PFSK-1 (cell line): Measurements from ENCODE around the gene FRMD4B.
A peak's percentile ranks its signal among the peaks of the same experiment; 100 is the strongest.

ENCODE experiments used
- FOXP2 ChIP-seq: optimal IDR thresholded peaks from 2 replicates; pipeline ENCODE3; 2011; ENCODE audit warnings: borderline replicate concordance, control low read depth, inconsistent platforms; ENCODE audit not compliant: insufficient read depth; ENCODE audit errors: extremely low read length, extremely low read depth
- POLR2AphosphoS5 ChIP-seq: IDR thresholded peaks from 2 replicates; pipeline ENCODE4 v1.6.1; 2012; ENCODE audit warnings: low read depth, mild to moderate bottlenecking, control low read depth, low read length, moderate library complexity
- SIN3A ChIP-seq: IDR thresholded peaks from 2 replicates; pipeline ENCODE4 v1.6.1; 2012; ENCODE audit warnings: mild to moderate bottlenecking, low read length, moderate library complexity, borderline replicate concordance; ENCODE audit not compliant: insufficient read depth
- TAF1 ChIP-seq: IDR thresholded peaks from 2 replicates; pipeline ENCODE4 v1.6.1; 2012; ENCODE audit warnings: low read length, control low read depth, borderline replicate concordance; ENCODE audit not compliant: insufficient read depth
- TF ChIP-seq, protein P1 (sequence below), 2 experiments: IDR thresholded peaks; 2 replicates each; pipeline versions ENCODE4 v1.6.1 to v1.8.0; 2011 to 2012; ENCODE audit warnings: low read depth in 2 of 2, low read length in 2 of 2, control low read depth in 1 of 2, inconsistent platforms in 1 of 2, mild to moderate bottlenecking in 1 of 2, moderate library complexity in 1 of 2; ENCODE audit not compliant: insufficient read depth in 1 of 2

Gene FRMD4B

DNA sequence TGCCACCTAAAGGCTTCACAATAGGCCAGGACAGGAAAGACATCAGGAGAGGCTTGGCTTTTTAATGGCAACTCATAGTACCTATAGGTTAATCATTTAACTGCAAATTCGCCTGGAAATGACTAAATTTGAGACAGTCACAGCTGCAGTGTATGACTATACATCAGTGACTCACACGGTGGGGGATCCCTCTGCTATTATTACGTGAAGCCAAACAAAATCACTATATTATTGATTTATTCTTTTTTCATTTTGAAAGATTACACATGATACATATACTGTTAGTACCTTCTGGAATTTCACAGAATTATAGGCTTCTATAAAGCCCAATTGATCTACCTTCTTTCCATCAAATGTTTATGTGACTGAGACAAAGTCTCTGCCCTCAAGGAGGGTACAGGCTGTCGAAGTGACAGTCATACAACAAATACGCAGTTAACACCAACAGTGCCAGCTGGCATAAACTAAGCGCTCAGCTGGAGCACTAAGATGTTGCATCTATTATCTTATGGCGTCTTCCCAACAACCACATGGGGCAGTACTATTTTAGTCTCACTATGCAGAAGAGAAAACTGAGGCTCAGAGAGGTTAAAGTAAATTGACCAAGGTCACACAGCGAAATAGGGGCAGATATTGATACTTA lies 181.5 kb downstream of the FRMD4B start:
- TF ChIP-seq, protein P1, sequence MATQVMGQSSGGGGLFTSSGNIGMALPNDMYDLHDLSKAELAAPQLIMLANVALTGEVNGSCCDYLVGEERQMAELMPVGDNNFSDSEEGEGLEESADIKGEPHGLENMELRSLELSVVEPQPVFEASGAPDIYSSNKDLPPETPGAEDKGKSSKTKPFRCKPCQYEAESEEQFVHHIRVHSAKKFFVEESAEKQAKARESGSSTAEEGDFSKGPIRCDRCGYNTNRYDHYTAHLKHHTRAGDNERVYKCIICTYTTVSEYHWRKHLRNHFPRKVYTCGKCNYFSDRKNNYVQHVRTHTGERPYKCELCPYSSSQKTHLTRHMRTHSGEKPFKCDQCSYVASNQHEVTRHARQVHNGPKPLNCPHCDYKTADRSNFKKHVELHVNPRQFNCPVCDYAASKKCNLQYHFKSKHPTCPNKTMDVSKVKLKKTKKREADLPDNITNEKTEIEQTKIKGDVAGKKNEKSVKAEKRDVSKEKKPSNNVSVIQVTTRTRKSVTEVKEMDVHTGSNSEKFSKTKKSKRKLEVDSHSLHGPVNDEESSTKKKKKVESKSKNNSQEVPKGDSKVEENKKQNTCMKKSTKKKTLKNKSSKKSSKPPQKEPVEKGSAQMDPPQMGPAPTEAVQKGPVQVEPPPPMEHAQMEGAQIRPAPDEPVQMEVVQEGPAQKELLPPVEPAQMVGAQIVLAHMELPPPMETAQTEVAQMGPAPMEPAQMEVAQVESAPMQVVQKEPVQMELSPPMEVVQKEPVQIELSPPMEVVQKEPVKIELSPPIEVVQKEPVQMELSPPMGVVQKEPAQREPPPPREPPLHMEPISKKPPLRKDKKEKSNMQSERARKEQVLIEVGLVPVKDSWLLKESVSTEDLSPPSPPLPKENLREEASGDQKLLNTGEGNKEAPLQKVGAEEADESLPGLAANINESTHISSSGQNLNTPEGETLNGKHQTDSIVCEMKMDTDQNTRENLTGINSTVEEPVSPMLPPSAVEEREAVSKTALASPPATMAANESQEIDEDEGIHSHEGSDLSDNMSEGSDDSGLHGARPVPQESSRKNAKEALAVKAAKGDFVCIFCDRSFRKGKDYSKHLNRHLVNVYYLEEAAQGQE (IDR thresholded peaks at IDR 0.05; ENCODE audit: insufficient read depth in 1 of 2, low read depth in 2 of 2, low read length in 2 of 2): no peak
- TF ChIP-seq SIN3A: no peak
- TF ChIP-seq TAF1: no peak
- no peak for TF ChIP-seq POLR2AphosphoS5
- no peak for TF ChIP-seq FOXP2

DNA sequence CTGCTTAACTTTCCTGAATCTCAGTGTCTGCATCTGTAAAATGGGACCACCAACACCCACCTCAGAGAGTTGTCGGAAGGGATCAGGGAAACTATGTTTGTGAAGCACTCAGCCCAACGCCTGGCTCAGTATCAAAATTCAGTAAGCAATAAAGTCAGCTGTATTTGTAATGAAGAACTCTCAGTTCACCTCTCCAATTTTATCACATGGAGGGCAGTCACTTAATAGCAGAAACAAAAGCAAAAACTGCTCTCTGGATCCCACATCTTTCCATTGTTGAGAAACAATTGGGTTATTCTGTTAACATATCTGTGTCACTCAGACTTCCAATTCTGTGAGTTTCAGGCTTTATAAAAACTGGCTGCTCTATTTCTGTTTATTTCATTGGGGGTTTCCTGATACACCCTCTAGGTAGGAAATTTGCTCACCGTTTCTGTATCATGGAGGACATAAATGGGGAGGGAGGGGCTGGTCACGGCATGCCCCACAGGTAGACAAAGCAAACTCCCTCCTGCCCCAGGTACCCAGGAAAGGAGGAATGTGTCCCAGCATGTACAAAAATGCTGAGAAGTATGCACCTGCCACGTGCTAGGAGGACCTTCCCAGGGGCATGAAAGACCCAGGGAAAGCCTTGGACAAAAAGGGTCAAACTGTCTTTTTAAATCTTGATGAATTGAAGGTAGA lies 182.1 kb downstream of the FRMD4B start:
- TF ChIP-seq, protein P1 (IDR thresholded peaks at IDR 0.05; ENCODE audit: insufficient read depth in 1 of 2, low read depth in 2 of 2, low read length in 2 of 2): no peak
- TF ChIP-seq POLR2AphosphoS5: no peak
- no peak for TF ChIP-seq TAF1
- no peak for TF ChIP-seq FOXP2
- no peak for TF ChIP-seq SIN3A

DNA sequence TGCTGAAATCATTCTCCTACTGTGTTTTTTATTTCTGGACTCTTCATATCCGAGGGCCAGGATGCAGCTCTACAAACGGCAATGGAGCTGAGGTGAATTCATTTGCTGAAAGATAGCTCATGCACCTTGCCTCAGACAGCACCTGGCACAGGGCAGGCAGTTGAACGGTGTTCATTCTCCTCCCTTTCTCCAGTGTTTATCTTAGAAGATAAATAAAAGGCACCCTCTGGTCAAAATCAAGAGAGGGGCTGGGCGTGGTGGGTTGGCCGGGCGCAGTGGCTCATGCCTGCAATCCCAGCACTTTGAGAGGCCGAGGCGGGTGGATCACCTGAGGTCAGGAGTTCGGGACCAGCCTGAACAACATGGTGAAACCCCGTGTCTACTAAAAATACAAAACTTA lies 184.2 kb downstream of the FRMD4B start:
- TF ChIP-seq FOXP2: no peak
- no peak for TF ChIP-seq TAF1
- TF ChIP-seq SIN3A: no peak
- TF ChIP-seq POLR2AphosphoS5: no peak
- TF ChIP-seq, protein P1 (IDR thresholded peaks at IDR 0.05; ENCODE audit: insufficient read depth in 1 of 2, low read depth in 2 of 2, low read length in 2 of 2): no peak

DNA sequence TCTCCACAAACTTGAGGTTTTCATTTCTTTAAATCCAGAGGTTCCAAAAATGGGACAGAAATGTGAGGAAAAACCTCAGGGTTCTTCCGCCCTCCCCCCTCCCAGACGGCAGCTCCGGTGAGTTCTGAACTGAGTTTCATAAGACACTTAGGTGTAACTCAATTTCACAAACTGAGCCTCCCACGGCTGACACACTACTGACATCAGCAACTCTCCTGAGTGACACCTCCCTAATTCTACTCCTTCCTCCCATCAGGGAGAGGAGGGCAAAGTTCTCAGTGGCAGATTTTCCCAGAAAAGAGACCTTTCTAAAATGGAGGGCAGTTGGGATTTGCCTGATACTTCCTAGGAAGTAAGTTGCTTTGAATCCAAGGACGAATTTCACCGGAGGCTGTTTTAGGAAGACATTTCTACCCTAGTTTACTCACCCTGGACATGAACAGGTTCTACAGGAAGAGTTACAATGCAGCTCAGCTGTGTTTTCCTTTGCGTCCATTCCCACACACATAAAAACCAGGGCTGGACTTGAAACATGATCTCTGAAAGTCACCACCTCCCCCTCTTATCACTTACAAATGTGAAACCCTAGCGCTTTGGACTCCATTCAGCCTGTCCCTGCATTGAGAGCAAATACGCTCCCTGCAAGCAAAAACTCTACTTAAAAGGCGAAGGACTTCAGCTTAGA lies 185.4 kb downstream of the FRMD4B start:
- TF ChIP-seq, protein P1 (IDR thresholded peaks at IDR 0.05; ENCODE audit: insufficient read depth in 1 of 2, low read depth in 2 of 2, low read length in 2 of 2): no peak
- TF ChIP-seq FOXP2: no peak
- peak; percentile 61; the same call in 1 of the 2 replicates for TF ChIP-seq SIN3A
- peak; percentile 67; the same call in 1 of the 2 replicates for TF ChIP-seq TAF1
- TF ChIP-seq POLR2AphosphoS5: peak; percentile 49; the same call in 1 of the 2 replicates
